Endothelial cell (in vitro differentiated cells): ENCODE measurements around the gene LRP5. TPM values are rescaled to one million over a fixed set of nuclear protein-coding genes. Genes with fewer than 3 reads are reported as not detected.
"Not testable (repeated sequence)": the region's sequence is repeated elsewhere in the genome, so short reads cannot be mapped to it uniquely, and the experiment has no call there.

Source experiments
- DNase-seq: peaks from one replicate; pipeline ENCODE4 v3.0.0; 2021; ENCODE audit warnings: low spot score
- H3K27ac Mint-ChIP-seq: one replicate; pipeline ENCODE4 v1.8.0; 2021; ENCODE audit warnings: mixed read lengths, inconsistent platforms; ENCODE audit not compliant: unreplicated experiment
- H3K27me3 Mint-ChIP-seq: one replicate; pipeline ENCODE4 v1.8.0; 2021; ENCODE audit warnings: mild to moderate bottlenecking, moderate library complexity, mixed read lengths, inconsistent platforms; ENCODE audit not compliant: unreplicated experiment
- H3K36me3 Mint-ChIP-seq: one replicate; pipeline ENCODE4 v1.8.0; 2021; ENCODE audit warnings: mild to moderate bottlenecking, low read depth, mixed read lengths, inconsistent platforms; ENCODE audit not compliant: unreplicated experiment
- H3K4me1 Mint-ChIP-seq: one replicate; pipeline ENCODE4 v1.8.0; 2021; ENCODE audit warnings: mild to moderate bottlenecking, mixed read lengths, inconsistent platforms; ENCODE audit not compliant: unreplicated experiment
- H3K4me3 Mint-ChIP-seq: one replicate; pipeline ENCODE4 v1.8.0; 2021; ENCODE audit warnings: mild to moderate bottlenecking, mixed read lengths, inconsistent platforms; ENCODE audit not compliant: unreplicated experiment
- H3K9me3 Mint-ChIP-seq: one replicate; pipeline ENCODE4 v1.8.0; 2021; ENCODE audit warnings: mixed read lengths, inconsistent platforms; ENCODE audit not compliant: unreplicated experiment
- CTCF ChIP-seq: fragments of 200-600 bp; sonication (generic); IDR thresholded peaks from one replicate; pipeline ENCODE4 v1.5.0; 2021; ENCODE audit warnings: antibody characterized with exemption; ENCODE audit not compliant: unreplicated experiment
- total RNA-seq: library from RNA; stranded (reverse); fragmentation: NEBNext Ultra II Directional; extraction: Animal tissue kit (Norgen Biotek cat#: 25700); gene quantifications from one replicate; pipeline ENCODE4 v1.2.1, GENCODE V29; 2021; ENCODE audit not compliant: unreplicated experiment

Gene LRP5
- total RNA-seq, 1 donor from 2014 or later, result 72.3 TPM

- no peak for DNase-seq
- TF ChIP-seq CTCF, result no peak
- no peak overlapping the region for H3K27ac Mint-ChIP-seq
- no peaks in the 10 kb centered on the region for H3K36me3 Mint-ChIP-seq
- H3K4me3 Mint-ChIP-seq, result no peak overlapping the region
- H3K4me1 Mint-ChIP-seq, result peaks cover 21% of the 10 kb centered on the region
- peaks cover 2% of the 10 kb centered on the region for H3K27me3 Mint-ChIP-seq
- no peaks in the 10 kb centered on the region for H3K9me3 Mint-ChIP-seq
Observed at GRCh38 chr11:68282861-68283230, 29.5 kb upstream of the LRP5 start.

GRCh38 chr11:68284588-68284987 lies 27.8 kb upstream of the LRP5 start:
- H3K9me3 Mint-ChIP-seq, H3K27me3 Mint-ChIP-seq, H3K27ac Mint-ChIP-seq, H3K36me3 Mint-ChIP-seq, H3K4me3 Mint-ChIP-seq, DNase-seq: not testable (repeated sequence)
- H3K4me1 Mint-ChIP-seq, result peaks cover 22% of the 10 kb centered on the region

GRCh38 chr11:68287419-68287818 lies 25.0 kb upstream of the LRP5 start:
- H3K27ac Mint-ChIP-seq, result no peak overlapping the region
- H3K4me1 Mint-ChIP-seq, result peaks cover 12% of the 10 kb centered on the region

DNA sequence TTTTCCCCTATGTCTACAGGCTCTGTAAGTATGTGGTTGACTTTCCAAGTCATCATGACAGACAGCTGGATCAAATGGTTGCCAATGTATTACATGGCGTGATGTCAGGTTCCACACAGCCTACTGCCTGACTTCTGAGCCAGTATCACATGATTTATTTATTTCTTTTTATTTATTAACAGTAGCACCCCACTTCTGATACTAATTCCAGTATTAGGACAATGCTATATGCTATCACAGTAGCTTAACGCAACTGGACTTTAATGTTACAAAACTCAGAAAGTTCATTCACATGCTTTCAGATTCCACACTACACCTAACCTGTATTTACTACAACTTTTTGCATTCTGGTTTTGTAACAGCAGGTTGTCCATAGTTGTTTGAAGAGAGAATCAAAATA lies 22.9 kb upstream of the LRP5 start:
- Mint-ChIP-seq H3K27ac (no peak overlapping the region), H3K4me1 (peaks cover 4% of the 10 kb centered on the region), H3K27me3 (peaks cover 2% of the 10 kb centered on the region), H3K4me3 (no peak overlapping the region), H3K36me3 (no peaks in the 10 kb centered on the region), H3K9me3 (no peaks in the 10 kb centered on the region)
- no peak for DNase-seq
- no peak for TF ChIP-seq CTCF

More at GRCh38 chr11:68287419-68287818, 25.0 kb upstream of the LRP5 start:
- Mint-ChIP-seq H3K36me3 (no peaks in the 10 kb centered on the region), H3K27me3 (peaks cover 2% of the 10 kb centered on the region), H3K9me3 (no peaks in the 10 kb centered on the region), H3K4me3 (no peak overlapping the region)
- DNase-seq, result no peak
- no peak for TF ChIP-seq CTCF

DNA sequence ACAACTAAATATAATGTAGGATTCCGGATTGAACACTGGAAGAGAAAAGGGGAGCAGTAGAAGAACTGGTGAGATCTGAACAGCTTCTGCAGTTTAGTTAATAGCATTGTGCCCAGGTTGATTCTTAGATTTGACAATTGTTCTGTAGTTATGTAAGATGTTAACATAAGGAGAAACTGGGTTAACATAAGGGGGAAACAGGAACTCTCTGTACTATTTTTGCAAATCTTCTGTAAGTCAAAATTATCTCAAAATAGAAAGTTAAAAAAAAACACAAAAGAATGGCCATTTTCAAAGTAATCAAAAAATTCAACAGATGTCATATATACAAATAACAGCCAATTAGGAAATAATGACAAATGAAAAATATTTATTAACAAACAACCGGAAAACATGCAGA lies 18.7 kb upstream of the LRP5 start:
- DNase-seq, result no peak
- Mint-ChIP-seq H3K27me3 (peaks cover 4% of the 10 kb centered on the region), H3K4me3 (no peak overlapping the region), H3K4me1 (no peaks in the 10 kb centered on the region), H3K27ac (no peak overlapping the region), H3K36me3 (no peaks in the 10 kb centered on the region), H3K9me3 (no peaks in the 10 kb centered on the region)
- TF ChIP-seq CTCF, result no peak

GRCh38 chr11:68295271-68295670 lies 17.1 kb upstream of the LRP5 start:
- no peak for TF ChIP-seq CTCF
- H3K4me3 Mint-ChIP-seq, result no peak overlapping the region
- H3K4me1 Mint-ChIP-seq, result no peaks in the 10 kb centered on the region

More at GRCh38 chr11:68295271-68295670, 17.1 kb upstream of the LRP5 start:
- Mint-ChIP-seq H3K9me3 (no peaks in the 10 kb centered on the region), H3K27ac (no peak overlapping the region), H3K27me3 (peaks cover 4% of the 10 kb centered on the region), H3K36me3 (no peaks in the 10 kb centered on the region)
- no peak for DNase-seq
